CD4-positive, alpha-beta T cell treated with Interleukin-15 for 4 hours (primary cell): ENCODE data around the gene TUBA4A.

Source experiments
- DNase-seq: peaks from one replicate; pipeline ENCODE4 v3.0.0-alpha.2; 2020; ENCODE audit warnings: low spot score

Gene TUBA4A

DNA sequence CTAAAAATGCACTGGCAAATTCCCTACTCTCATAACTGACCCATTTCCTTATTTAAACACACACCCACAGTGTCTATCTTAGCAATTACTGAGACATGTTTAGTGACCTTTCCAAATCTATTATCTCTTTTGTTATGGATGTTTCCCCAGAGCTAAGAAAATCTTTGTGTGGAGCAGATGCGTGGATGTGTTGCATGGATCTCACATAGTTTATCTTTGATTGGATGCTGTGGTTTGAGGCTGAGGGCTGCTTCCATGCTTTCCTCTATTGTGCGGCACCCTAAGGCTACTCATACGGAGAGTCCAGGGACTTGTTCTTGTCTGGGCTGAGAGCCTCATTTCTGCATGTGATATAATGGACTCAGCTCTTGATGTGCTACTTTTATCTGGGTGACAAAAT, 19.4 kb downstream of the TUBA4A start:
- no peak for DNase-seq

GRCh38 chr2:219230059-219230540, 23.6 kb downstream of the TUBA4A start:
- no peak for DNase-seq

DNA sequence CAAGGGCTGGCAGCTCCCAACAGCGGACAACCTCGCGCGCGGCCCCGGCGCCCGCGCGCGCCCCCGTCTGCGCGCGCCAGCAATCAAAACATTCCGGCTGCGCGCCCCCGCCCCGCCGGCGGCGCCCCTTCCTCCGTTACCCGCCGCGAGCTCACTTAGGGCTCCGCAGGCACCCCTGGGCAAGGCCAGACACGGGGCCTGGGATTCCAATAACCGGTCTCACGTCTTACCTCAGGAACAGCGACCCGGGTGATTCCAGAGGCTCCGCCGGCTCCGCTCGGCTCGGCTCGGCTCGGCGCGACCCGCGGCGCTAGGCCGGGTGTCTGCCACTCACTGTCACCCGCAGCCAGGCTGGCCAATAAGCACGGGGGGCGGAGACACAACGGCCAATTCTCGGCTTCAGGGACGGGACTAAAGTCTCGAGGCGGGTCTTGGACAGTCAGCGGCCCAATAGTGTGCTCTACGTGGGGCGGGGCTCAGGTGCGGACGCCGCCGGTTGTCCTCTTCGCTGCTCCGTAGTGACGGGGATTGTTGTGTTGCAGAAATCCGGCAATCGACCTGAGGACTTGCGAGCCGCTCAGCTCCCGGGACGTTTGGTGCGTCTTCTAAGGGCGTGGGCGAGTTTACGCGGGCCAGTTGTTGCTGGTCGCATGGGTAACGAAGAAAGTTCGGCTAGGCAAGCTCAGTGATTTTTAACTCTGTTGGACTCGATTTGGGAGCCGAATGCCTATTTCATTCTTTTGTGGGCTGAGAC, 24.2 kb downstream of the TUBA4A start, which contains the start of the genes ANKZF1 and ATG9A:
ANKZF1 (plus strand) TSS at position 502 of the 754 bp plus-strand sequence. CDS start 452 bp downstream, outside the sequence.
ATG9A (minus strand) TSS at position 332 of the 754 bp plus-strand sequence. CDS start 1,612 bp downstream, outside the sequence.
- peak; percentile 98 for DNase-seq

- DNase-seq: no peak
Observed at GRCh38 chr2:219228911-219229304, 24.8 kb downstream of the TUBA4A start.

- DNase-seq: no peak
Observed at GRCh38 chr2:219228041-219228910, 25.4 kb downstream of the TUBA4A start.

DNA sequence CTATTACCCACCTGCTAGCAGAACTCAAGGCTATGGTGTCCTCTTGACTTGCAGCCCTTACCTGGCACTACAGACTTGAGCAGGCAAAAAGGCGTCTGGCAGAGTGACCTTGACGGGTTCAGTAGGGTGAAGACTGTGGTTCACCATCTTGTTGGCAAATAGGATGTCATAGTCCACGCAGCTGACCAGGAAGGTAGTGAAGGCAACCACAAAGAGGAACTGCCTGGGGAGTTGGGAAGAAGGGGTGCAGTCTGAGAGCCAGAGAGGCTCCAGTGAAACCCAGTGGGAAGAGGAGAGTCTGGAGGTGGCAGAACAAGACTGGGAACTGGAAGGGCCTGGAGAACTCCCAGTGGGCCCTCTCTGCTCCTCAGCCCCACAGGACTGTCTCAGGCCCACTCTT, 28.4 kb downstream of the TUBA4A start:
- no peak for DNase-seq

- no peak for DNase-seq
Observed at GRCh38 chr2:219223831-219224610, 29.7 kb downstream of the TUBA4A start.

- no peak for DNase-seq
Observed at GRCh38 chr2:219221957-219222518, 31.7 kb downstream of the TUBA4A start.

GRCh38 chr2:219220652-219221402, 32.9 kb downstream of the TUBA4A start:
- no peak for DNase-seq

GRCh38 chr2:219219784-219220532, 33.8 kb downstream of the TUBA4A start:
- DNase-seq: no peak

DNA sequence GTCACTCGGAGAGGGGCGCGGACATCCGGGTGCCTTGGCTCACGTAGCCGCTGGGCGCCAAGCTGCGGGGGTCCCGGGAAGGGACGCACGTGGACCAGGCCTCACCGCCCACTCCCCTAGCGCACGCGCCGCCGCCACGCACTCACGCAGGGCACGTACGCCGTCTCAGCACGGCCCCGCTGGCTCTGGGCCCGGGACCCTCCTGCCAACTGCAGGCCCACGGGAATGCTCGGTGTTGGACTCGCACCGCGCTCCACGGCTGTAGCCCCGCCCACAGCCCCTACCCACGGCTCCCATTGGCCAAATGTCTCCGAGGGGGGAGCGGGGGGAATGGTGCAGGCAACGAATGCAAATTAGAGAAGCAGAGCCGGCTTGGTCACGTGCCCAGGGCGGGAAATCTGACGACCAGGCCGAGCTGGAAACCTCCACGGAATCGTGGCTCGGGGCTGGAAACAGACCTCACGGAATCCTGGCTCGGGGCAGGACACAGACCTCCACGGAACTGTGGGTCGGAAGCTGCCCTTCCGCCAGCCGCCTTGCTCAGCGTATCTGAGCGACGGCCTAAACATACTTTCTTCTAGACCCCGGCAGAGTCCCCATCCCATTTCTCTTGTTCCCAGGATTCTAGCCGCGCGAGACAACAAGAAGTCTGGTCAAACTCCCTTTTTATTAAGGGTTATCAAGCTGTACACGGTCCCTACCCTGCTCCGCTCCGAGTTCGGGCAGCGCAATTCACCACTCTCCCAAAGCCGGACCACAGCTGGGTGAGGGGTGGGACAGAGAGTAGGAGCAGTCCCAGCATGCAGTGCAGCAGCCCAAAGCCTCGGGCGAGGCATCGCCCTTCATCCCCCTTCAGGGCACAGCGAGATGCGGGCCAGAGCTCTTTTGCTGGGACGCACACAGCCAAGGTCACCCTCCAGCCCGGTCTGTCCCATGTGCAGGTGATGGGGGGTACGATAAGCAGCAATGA, 34.7 kb downstream of the TUBA4A start, which contains the start of gene ABCB6:
ABCB6 (minus strand) TSS at position 227 of the 970 bp plus-strand sequence. CDS start 285 bp downstream, outside the sequence.
- DNase-seq: peak; percentile 88

DNA sequence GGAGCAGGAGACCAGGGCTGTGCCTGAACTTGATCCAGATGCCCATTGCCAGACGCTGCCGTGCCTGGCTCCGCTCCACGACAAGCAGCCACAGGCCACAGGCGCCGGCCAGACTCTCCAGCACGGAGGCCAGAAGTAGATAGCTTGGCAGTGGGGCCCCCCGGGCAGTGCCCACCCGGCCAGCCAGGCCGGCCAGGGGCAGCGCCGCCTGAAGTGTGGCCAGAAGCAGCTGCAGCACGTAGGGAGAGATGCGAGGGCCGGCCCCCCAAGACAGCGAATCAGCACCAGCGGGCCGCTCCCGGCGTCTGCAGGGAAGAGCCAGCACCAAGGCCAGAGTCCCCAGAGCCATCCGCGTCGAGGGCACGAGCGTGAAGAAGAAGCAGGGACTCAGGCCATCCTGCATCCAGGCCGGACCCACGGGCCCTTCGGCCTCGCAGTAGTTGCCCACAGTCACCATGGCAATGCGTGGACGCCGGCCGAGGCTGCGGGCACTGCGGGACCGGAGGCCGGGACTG, 35.4 kb downstream of the TUBA4A start:
- no peak for DNase-seq

DNA sequence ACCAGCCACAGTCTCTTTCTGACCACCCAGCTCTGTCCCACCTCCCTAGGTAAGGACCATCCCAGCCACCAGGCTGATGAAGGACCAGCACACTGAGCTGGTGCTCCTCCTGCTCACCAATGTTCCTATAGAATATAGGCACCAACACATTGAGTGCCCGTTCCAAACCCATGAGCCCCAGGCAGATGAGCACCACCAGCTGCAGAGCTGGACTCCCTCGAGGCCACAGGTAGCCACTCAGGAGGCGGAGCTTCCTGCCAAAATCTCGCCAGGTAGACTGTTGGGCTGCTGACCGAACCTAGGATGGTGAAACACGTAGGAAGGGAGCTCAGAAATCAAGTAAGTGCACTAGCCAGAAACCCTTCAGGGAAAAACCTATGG, 37.2 kb downstream of the TUBA4A start:
- no peak for DNase-seq

GRCh38 chr2:219215871-219216534, 37.7 kb downstream of the TUBA4A start:
- DNase-seq: no peak

DNA sequence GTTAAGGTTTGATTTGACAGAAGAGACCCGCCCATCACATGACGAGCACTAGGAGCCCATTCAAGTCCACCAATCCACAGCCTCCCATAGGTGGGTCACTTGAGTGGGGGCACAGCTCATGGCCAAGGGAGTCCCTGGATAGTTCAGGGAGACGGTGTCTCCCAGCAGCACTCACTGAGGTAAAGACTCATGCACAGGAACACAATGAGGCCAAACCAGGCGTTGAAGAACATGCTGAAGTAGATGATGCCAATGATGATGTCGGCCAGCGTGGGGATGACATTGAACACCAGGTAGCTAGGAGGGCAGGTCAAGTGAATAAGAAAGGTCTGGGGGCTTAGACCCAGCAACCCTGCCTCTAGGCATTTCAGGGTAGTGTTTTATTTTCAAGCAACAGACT, 38.9 kb downstream of the TUBA4A start:
- DNase-seq: no peak

DNA sequence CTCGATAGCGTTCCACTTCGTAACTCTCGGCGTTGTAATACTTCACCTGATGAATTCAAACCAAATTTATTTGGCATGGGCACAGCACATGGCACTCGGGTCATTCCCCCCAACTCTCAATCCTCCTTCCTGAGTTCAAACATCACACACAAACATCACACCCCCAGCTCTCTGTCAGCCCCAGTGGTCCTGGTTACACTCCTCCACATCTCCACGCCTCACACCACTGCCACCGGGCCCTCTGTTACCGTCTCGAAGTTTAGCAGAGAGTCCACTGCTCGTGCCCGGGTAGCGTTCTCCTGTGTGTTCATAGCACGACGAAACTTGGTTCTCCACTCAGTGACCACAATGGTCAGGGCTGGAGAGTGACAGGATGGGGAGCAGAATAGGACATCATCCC, 39.6 kb downstream of the TUBA4A start:
- no peak for DNase-seq

DNA sequence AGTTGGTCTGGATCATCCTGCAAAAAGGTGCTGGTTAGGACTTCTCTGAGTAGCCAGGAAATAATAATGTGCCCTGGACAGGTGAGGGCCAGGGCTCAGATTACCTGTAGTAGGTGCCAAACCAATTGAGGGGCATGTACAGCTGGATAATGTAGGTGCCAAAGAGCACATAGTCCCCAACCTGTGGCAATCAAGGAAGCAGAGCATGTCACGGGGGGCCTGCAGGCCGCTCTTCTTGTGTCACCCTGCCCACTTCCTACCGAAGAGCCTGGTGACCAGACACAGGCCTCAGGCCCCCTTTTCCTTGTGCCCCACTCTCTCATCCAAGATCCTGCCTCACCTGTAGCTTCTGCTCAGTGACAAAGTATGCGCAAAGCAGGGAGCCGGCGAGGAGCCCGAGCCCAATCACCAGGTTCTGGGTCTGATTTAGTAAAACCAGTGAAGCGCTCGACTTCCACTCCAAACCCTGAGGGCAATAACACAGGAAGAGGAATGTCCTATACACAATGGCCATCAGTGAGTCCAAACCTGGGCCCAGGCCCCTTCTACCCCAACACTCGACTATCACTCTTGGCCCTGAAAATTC, 40.1 kb downstream of the TUBA4A start:
- DNase-seq: no peak

GRCh38 chr2:219213026-219213415, 40.7 kb downstream of the TUBA4A start:
- DNase-seq: no peak
